Vagina (tissue), 2 donors: Measurements from ENCODE around the gene TFDP3.

Experiments
- POLR2A ChIP-seq, 2 donors: fragments of 450-650 bp; IDR thresholded peaks; one replicate each; pipeline ENCODE4 v1.6.1; 2017; ENCODE audit warnings: antibody characterized with exemption in 2 of 2, mild to moderate bottlenecking in 2 of 2, moderate library complexity in 2 of 2
- POLR2AphosphoS5 ChIP-seq, 2 donors: sonication (generic); formaldehyde crosslinking; IDR thresholded peaks; one replicate each; pipeline ENCODE4 v1.9.0; 2017; ENCODE audit warnings: antibody characterized with exemption in 2 of 2, mild to moderate bottlenecking in 2 of 2, low read depth in 1 of 2; ENCODE audit not compliant: insufficient read depth in 1 of 2

DNA sequence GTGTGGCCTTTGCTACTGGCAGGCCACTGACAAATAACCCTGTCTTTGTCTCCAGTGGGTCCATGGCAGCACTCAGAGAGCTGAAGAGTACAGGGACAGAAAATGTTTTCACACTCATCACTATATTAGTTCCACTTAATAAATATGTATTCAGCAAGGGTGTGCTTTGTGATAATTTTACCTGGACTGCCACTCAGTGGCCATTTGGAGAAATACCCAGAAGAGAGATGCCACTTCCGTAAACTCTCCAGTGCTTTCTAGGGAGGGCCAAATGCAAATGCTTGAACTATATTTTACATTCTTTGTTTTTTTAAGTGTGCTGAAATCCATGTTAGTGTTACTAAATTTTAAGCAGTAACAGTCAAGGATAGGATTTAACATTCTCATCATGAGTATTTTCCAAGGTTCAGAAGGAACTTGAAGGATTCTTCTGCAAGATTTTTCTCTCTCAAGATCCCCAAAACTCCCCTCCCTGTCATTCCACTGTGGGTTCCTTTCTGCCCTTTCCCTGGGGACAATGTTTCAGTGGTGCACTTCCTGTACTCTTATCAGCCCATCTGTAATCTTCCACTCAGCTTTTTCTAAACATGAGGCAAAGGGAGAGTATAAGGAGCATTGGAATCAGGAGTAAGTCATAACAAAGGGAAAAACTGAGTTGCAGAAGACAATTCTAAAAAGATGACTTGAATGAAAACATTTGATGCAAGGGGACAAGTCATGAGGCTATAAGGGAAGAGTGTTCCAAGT is 46.0 kb downstream of the TFDP3 start:
- TF ChIP-seq POLR2A (IDR thresholded peaks at IDR 0.05) (no peak), POLR2AphosphoS5 (IDR thresholded peaks at IDR 0.05; ENCODE audit: insufficient read depth in 1 of 2, low read depth in 1 of 2) (no peak)
